Islet precursor cell (in vitro differentiated cells): ENCODE data around the gene PRPF38A.
A peak's percentile ranks its signal among the peaks of the same experiment; 100 is the strongest.
"Not testable (repeated sequence)": the region's sequence is repeated elsewhere in the genome, so short reads cannot be mapped to it uniquely, and the experiment has no call there.

ENCODE experiments used
- DNase-seq: peaks from one replicate; pipeline ENCODE4 v3.0.0-alpha.2; 2018

Gene PRPF38A

GRCh38 chr1:52404116-52404974 lies at the start of gene PRPF38A, which contains the start of gene ORC1:
PRPF38A (plus strand) TSS chr1:52404602; CDS start chr1:52404750, 148 bp downstream.
ORC1 (minus strand) TSS chr1:52404423; CDS start chr1:52402223, 2,200 bp downstream.
- DNase-seq: peak; percentile 98

GRCh38 chr1:52355436-52355835 lies 49.0 kb upstream of the PRPF38A start:
- DNase-seq: no peak

- DNase-seq: no peak
These were observed 48.4 kb upstream of the PRPF38A start for GRCh38 chr1:52355847-52356505.

GRCh38 chr1:52356818-52357355 lies 47.5 kb upstream of the PRPF38A start:
- no peak for DNase-seq

GRCh38 chr1:52357397-52357796 lies 47.0 kb upstream of the PRPF38A start:
- no peak for DNase-seq

GRCh38 chr1:52358851-52359497 lies 45.4 kb upstream of the PRPF38A start:
- DNase-seq: no peak

- DNase-seq: no peak
These were observed 44.5 kb upstream of the PRPF38A start for GRCh38 chr1:52359676-52360594.

GRCh38 chr1:52360595-52360968 lies 43.8 kb upstream of the PRPF38A start:
- DNase-seq: no peak

GRCh38 chr1:52364235-52364839 lies 40.1 kb upstream of the PRPF38A start:
- no peak for DNase-seq

GRCh38 chr1:52365071-52365745 lies 39.2 kb upstream of the PRPF38A start:
- peak; percentile 83 for DNase-seq

- peak; percentile 100 for DNase-seq
These were observed 38.5 kb upstream of the PRPF38A start, which contains the start of gene CC2D1B for GRCh38 chr1:52365746-52366516. CC2D1B (minus strand) TSS chr1:52366205; CDS start chr1:52364620, 1,585 bp downstream.

GRCh38 chr1:52366517-52366827 lies 37.9 kb upstream of the PRPF38A start:
- DNase-seq: no peak

- DNase-seq: no peak
These were observed 37.1 kb upstream of the PRPF38A start for GRCh38 chr1:52367272-52367671.

- DNase-seq: peak; percentile 83
These were observed 35.8 kb upstream of the PRPF38A start for GRCh38 chr1:52368383-52369172.

- not testable (repeated sequence) for DNase-seq
These were observed 34.6 kb upstream of the PRPF38A start for GRCh38 chr1:52369851-52370250.

- no peak for DNase-seq
These were observed 19.0 kb upstream of the PRPF38A start for GRCh38 chr1:52385376-52385775.

- DNase-seq: peak; percentile 89
These were observed 17.9 kb upstream of the PRPF38A start for GRCh38 chr1:52386458-52386857.

GRCh38 chr1:52393174-52393573 lies 11.2 kb upstream of the PRPF38A start:
- DNase-seq: no peak

GRCh38 chr1:52399629-52400028 lies 4.8 kb upstream of the PRPF38A start:
- DNase-seq: no peak

- no peak for DNase-seq
These were observed 4.3 kb upstream of the PRPF38A start for GRCh38 chr1:52400131-52400530.
